GM11168 (cell line): ENCODE measurements around the gene FARS2.
"Not testable (repeated sequence)": the region's sequence is repeated elsewhere in the genome, so short reads cannot be mapped to it uniquely, and the experiment has no call there.

Experiments used
- in situ Hi-C: fragments of 300-500 bp; cut with MboI; formaldehyde crosslinking; loops from one replicate; pipeline ENCODE4 v1.12.0; 2022; ENCODE audit warnings: low sequenced_read_pairs; ENCODE audit not compliant: unreplicated experiment

Gene FARS2

GRCh38 chr6:5699064-5699463 is 437.8 kb downstream of the FARS2 start:
- in situ Hi-C loops, result not testable (repeated sequence)

GRCh38 chr6:5701174-5701573 is 439.9 kb downstream of the FARS2 start:
- in situ Hi-C loops, result no loop called here

- in situ Hi-C loops, result no loop called here
These were observed 443.4 kb downstream of the FARS2 start for GRCh38 chr6:5704708-5705107.

- in situ Hi-C loops, result no loop called here
These were observed 443.9 kb downstream of the FARS2 start for GRCh38 chr6:5705252-5705651.

- in situ Hi-C loops, result no loop called here
These were observed 445.1 kb downstream of the FARS2 start for GRCh38 chr6:5706124-5707033.

GRCh38 chr6:5707281-5708045 is 446.1 kb downstream of the FARS2 start:
- in situ Hi-C loops, result no loop called here

- in situ Hi-C loops, result no loop called here
These were observed 449.2 kb downstream of the FARS2 start for GRCh38 chr6:5710516-5710915.

- in situ Hi-C loops, result no loop called here
These were observed 449.6 kb downstream of the FARS2 start for GRCh38 chr6:5710936-5711335.

- in situ Hi-C loops, result no loop called here
These were observed 451.3 kb downstream of the FARS2 start for GRCh38 chr6:5712349-5713215.

GRCh38 chr6:5713519-5713918 is 452.2 kb downstream of the FARS2 start:
- in situ Hi-C loops, result no loop called here

GRCh38 chr6:5718231-5718947 is 457.1 kb downstream of the FARS2 start:
- in situ Hi-C loops, result no loop called here

GRCh38 chr6:5723841-5724691 is 462.8 kb downstream of the FARS2 start:
- in situ Hi-C loops, result no loop called here

- in situ Hi-C loops, result no loop called here
These were observed 463.6 kb downstream of the FARS2 start for GRCh38 chr6:5724911-5725310.

GRCh38 chr6:5726976-5727718 is 465.8 kb downstream of the FARS2 start:
- in situ Hi-C loops, result no loop called here

GRCh38 chr6:5728351-5729079 is 467.2 kb downstream of the FARS2 start:
- in situ Hi-C loops, result no loop called here

- in situ Hi-C loops, result no loop called here
These were observed 467.7 kb downstream of the FARS2 start for GRCh38 chr6:5729080-5729434.

- in situ Hi-C loops, result no loop called here
These were observed 468.7 kb downstream of the FARS2 start for GRCh38 chr6:5729813-5730517.
